GM12892 (cell line): Measurements from ENCODE around the gene TLR3.

Source experiments
- POLR2A ChIP-seq: IDR thresholded peaks from 2 replicates; pipeline ENCODE4 v1.6.1; 2011; ENCODE audit warnings: low read depth, low read length, control low read depth
- POLR2AphosphoS5 ChIP-seq: IDR thresholded peaks from 2 replicates; pipeline ENCODE4 v1.6.1; 2011; ENCODE audit warnings: low read depth, low read length, control low read depth

DNA sequence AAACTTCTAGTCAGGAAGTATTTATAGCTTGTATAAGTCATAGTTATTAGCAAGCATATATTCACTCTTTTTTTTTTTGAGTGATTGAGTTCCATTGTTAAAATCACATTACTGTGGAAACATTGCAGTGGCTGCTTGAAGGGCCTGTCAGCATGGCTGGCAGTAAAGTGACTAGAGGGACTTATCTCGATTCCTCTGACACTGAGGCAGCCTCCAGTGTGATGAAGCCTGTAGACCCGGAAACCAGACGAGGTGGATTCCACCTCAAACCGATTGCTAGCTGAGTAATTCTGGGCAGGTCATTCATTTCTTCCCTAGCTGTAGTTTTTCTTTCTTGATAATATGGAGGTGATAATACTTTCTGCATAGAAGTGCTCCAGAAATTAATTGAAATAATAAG, 40.3 kb downstream of the TLR3 start:
- TF ChIP-seq POLR2A (no peak), POLR2AphosphoS5 (no peak)
